ENCODE data around the gene ASCC3.

ASCC3 gene

DNA sequence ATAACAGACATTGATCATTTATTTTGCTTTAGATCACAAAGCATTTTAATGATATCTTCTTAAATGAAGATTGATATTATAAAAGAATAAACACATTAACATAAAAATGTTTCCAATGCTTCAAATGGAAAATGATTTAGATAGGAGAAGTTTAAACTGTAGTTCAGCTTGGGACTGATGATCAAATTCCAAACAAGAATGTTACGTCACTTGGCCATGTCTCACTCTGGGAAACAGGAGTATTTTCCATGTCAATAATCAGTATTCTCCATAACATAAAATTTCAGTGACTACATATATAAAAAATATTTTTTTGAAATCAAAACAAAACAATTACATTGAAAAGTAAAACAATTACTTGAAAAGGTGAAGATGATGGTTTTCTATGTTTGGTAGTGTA lies 363.5 kb downstream of the ASCC3 start:
- ChIA-PET CTCF (interaction anchor here (0.6 kb wide), 1 partner anchor 46 kb away, joined by 3 read pairs; no protein-coding TSS in a partner anchor), POLR2A (ENCODE audit: low non-redundant PET) (no interaction called here)
- no peak for DNase-seq (ENCODE audit: low spot score)
- H3K27ac ChIP-seq = no peak overlapping the region
- no peak for TF ChIP-seq CTCF (conservative IDR thresholded peaks at IDR 0.05; ENCODE audit: low read depth)

- ChIA-PET POLR2A (ENCODE audit: low non-redundant PET) (no interaction called here), CTCF (no interaction called here)
- no peak for DNase-seq (ENCODE audit: low spot score)
- H3K27ac ChIP-seq = no peak overlapping the region
- no peak for TF ChIP-seq CTCF (conservative IDR thresholded peaks at IDR 0.05; ENCODE audit: low read depth)
Observed at GRCh38 chr6:100517106-100517505, 364.0 kb downstream of the ASCC3 start.

- no peak overlapping the region for H3K27ac ChIP-seq
- CTCF ChIA-PET = no interaction called here
- TF ChIP-seq CTCF (conservative IDR thresholded peaks at IDR 0.05; ENCODE audit: low read depth) = no peak
- no peak for DNase-seq (ENCODE audit: low spot score)
- POLR2A ChIA-PET (ENCODE audit: low non-redundant PET) = no interaction called here
Observed at GRCh38 chr6:100514660-100515059, 366.5 kb downstream of the ASCC3 start.

DNA sequence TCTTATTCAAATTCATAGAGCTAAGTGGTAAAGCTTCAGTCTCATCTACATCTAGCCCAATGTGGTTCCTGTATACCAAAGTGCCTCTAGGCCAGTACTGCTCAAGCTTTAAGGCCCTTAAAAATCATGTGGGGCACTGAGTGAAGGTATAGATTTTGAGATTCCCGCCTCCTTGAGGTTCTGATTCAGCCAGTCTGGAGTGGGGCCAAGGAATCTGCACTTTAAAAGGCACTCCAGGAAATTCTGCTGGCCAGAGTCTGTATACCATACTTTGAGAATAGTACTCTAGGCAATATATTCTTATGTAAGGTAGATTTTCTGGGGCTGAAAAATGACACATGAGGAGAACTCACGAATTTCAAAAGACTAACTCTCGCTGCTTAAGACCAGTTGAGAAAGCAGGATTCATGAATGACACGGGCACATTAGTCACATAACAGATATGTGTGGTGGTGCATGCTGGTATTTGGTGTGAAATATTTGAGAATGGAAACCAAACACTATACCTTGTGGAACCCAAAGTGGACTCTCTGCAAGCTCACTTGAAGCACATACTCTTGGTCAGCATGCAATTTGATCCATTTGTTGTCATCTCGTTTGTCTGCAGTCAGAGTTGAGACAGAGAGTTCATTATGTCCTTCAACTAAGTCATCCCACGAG lies 368.8 kb downstream of the ASCC3 start:
- peak; percentile 14 for DNase-seq (ENCODE audit: low spot score)

DNA sequence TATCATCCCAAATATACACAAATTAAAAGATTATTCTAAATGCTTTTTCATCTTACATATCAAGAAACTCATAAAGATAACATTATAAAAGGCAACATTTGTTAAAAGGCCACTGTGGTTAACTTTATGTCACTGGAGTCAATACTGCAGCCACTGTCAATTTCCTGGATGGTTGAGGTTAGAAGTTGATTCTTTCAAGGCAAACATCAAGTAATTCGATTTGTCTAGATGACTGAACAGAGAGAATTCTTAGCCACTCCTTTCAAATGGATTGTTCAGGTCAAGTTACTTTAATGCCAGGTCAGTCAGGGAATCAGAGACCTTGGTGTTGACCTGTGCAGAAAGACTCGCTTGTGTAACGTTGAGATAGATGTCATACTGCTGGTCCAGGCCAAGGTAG lies 372.0 kb downstream of the ASCC3 start:
- no peak for DNase-seq (ENCODE audit: low spot score)
- ChIA-PET CTCF (no interaction called here), POLR2A (ENCODE audit: low non-redundant PET) (no interaction called here)
- no peak for TF ChIP-seq CTCF (conservative IDR thresholded peaks at IDR 0.05; ENCODE audit: low read depth)
- H3K27ac ChIP-seq = no peak overlapping the region

More for the DNA sequence above, 368.8 kb downstream of the ASCC3 start:
- ChIA-PET CTCF (no interaction called here), POLR2A (ENCODE audit: low non-redundant PET) (no interaction called here)
- no peak overlapping the region for H3K27ac ChIP-seq
- TF ChIP-seq CTCF (conservative IDR thresholded peaks at IDR 0.05; ENCODE audit: low read depth) = no peak

GRCh38 chr6:100506651-100507050 lies 374.5 kb downstream of the ASCC3 start:
- CTCF ChIA-PET = no interaction called here
- no peak overlapping the region for H3K27ac ChIP-seq
- POLR2A ChIA-PET (ENCODE audit: low non-redundant PET) = no interaction called here
- DNase-seq (ENCODE audit: low spot score) = no peak
- TF ChIP-seq CTCF (conservative IDR thresholded peaks at IDR 0.05; ENCODE audit: low read depth) = no peak
